Testis (tissue), 3 donors: ENCODE measurements around the gene WTAP. TPM values are rescaled to one million over a fixed set of nuclear protein-coding genes. Genes with fewer than 3 reads are reported as not detected.
"Not testable (repeated sequence)": the region's sequence is repeated elsewhere in the genome, so short reads cannot be mapped to it uniquely, and the experiment has no call there.

Experiments used
- DNase-seq: peaks from one replicate; pipeline ENCODE4 v3.0.0-alpha.2; 2019
- H3K27ac ChIP-seq, 2 donors: fragments of 200-600 bp; sonication (generic); one replicate each; pipeline ENCODE4 v1.5.1; 2019
- H3K27me3 ChIP-seq: fragments of 200-600 bp; sonication (generic); one replicate; pipeline ENCODE4 v1.5.1; 2019
- H3K36me3 ChIP-seq: fragments of 200-600 bp; sonication (generic); one replicate; pipeline ENCODE4 v1.5.1; 2017; ENCODE audit warnings: low read depth; ENCODE audit errors: missing control alignments
- H3K4me1 ChIP-seq: fragments of 200-600 bp; sonication (generic); one replicate; pipeline ENCODE4 v1.5.1; 2019
- H3K4me3 ChIP-seq, 2 donors: fragments of 200-600 bp; sonication (generic); one replicate each; pipeline ENCODE4 v1.5.1; 2017 to 2019
- H3K9me3 ChIP-seq: fragments of 200-600 bp; sonication (generic); one replicate; pipeline ENCODE4 v1.5.1; 2017
- POLR2A ChIP-seq: fragments of 450-650 bp; IDR thresholded peaks from one replicate; pipeline ENCODE4 v1.6.1; 2017; ENCODE audit warnings: antibody characterized with exemption, mild to moderate bottlenecking, moderate library complexity
- WGBS, 2 donors: methylation state at CpG; one replicate each; pipeline ENCODE4 v1.1.5; 2018; 5-methylcytosine and 5-hydroxymethylcytosine counted together
- intact Hi-C: fragments of 100-400 bp; cut with DNase I; formaldehyde crosslinking; loops from one replicate; pipeline ENCODE4 v1.15.1; 2023; ENCODE audit warnings: low total_unique reads
- polyA plus RNA-seq: library from polyadenylated mRNA; stranded (reverse); fragments of 350-450 nt; fragmentation: Illumina TruSeq; extraction: RNeasy Lipid Tissue Mini Kit (QIAGEN cat#74804); gene quantifications from one replicate; pipeline ENCODE4 v1.2.3, GENCODE V29; 2014; ENCODE audit warnings: low read depth, low replicate concordance; ENCODE audit not compliant: insufficient read depth
- total RNA-seq, 2 donors: library from RNA; depleted of rRNA; stranded (reverse); fragments of >200 nt; gene quantifications; one replicate each; pipeline ENCODE4 v1.2.3, GENCODE V29; 2016
- TF ChIP-seq, protein P1 (sequence below), 3 experiments: fragments of 450-650 bp in 2 of 3; fragments of 200-600 bp in 1 of 3; sonication (generic) in 1 of 3; IDR thresholded peaks; one replicate each; pipeline ENCODE4 v1.5.1; 2016 to 2019; ENCODE audit warnings: antibody characterized with exemption in 3 of 3, mild to moderate bottlenecking in 2 of 3, moderate library complexity in 1 of 3

Gene WTAP
- total and polyA plus RNA-seq, 3 donors from 2014 or later = 76.7 to 91.2 (median 88.0) TPM

DNA sequence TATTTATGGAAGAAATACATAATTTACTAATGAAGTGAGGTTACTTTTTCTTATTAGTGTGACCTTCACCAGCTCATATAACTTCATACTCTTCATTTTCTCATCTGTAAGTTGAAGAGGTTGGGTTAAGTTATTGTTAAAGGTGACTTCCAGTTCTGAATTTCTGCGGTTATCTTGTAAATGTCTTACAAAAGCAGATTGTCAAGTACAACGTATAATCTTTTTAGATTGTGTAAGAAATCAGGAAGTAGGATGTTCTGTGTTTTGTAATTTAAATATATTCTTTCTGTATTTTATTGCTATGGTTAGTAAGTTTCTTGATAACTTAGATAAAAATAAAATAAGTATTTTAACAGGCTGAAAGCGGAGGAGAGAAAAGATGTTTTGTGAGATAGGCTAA lies 12.0 kb downstream of the WTAP start:
- intact Hi-C loops = no loop called here
- no peak overlapping the region for H3K4me3 ChIP-seq
- no peaks in the 10 kb centered on the region for H3K27me3 ChIP-seq
- H3K36me3 ChIP-seq = no peaks in the 10 kb centered on the region
- no peaks in the 10 kb centered on the region for H3K4me1 ChIP-seq
- 65 to 70% methylated on average over 3 of the region's 3 CpGs for WGBS, 2 donors
- no peak for DNase-seq
- no peak overlapping the region for H3K27ac ChIP-seq
- TF ChIP-seq, protein P1, sequence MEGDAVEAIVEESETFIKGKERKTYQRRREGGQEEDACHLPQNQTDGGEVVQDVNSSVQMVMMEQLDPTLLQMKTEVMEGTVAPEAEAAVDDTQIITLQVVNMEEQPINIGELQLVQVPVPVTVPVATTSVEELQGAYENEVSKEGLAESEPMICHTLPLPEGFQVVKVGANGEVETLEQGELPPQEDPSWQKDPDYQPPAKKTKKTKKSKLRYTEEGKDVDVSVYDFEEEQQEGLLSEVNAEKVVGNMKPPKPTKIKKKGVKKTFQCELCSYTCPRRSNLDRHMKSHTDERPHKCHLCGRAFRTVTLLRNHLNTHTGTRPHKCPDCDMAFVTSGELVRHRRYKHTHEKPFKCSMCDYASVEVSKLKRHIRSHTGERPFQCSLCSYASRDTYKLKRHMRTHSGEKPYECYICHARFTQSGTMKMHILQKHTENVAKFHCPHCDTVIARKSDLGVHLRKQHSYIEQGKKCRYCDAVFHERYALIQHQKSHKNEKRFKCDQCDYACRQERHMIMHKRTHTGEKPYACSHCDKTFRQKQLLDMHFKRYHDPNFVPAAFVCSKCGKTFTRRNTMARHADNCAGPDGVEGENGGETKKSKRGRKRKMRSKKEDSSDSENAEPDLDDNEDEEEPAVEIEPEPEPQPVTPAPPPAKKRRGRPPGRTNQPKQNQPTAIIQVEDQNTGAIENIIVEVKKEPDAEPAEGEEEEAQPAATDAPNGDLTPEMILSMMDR (IDR thresholded peaks at IDR 0.05) = no peak
- no peak for TF ChIP-seq POLR2A
- H3K9me3 ChIP-seq = no peaks in the 10 kb centered on the region

DNA sequence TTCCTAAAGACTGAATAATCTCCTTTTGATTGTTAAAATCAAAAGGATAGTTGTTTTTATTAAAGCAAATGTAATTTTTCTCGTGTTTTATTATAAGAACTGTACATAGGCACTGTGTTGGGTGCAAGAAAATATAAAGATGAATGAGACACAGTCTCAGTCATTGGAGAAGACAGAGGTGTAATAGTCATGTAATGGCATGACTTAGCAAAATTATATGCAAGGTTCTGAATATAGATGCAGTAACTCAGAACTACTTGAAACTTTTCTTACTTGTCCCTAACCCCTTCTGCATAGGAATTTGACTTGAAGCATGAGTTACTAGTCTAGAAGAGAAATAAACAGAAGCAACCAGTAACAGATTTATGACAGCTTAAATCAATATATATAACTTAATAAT lies 14.9 kb downstream of the WTAP start:
- no peak for DNase-seq
- 88 to 89% methylated on average over 1 of the region's 1 CpG for WGBS, 2 donors
- no peaks in the 10 kb centered on the region for H3K36me3 ChIP-seq
- no peak overlapping the region for H3K4me3 ChIP-seq
- no peaks in the 10 kb centered on the region for H3K27me3 ChIP-seq
- TF ChIP-seq, protein P1 (IDR thresholded peaks at IDR 0.05) = no peak
- no peak for TF ChIP-seq POLR2A
- intact Hi-C loops = no loop called here
- no peak overlapping the region for H3K27ac ChIP-seq
- H3K9me3 ChIP-seq = no peaks in the 10 kb centered on the region
- no peaks in the 10 kb centered on the region for H3K4me1 ChIP-seq

DNA sequence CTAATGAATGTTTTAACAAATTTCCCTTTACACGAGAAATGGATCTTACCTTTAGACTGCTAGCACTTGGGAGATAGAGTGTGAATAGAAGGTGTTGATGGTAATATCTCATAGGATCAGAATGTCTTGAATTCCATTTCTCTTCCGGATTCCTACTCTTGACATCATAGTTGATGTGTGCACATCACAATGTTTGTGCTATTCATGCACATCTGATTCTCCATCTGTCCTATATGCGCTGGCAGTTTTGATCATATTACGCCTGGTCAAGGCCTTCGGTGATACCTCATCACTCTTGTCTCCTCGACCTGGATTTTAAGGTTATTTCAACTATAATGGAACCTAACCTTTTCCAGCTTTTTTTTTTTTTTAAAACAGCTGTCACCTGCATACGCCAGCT lies 17.8 kb downstream of the WTAP start:
- intact Hi-C loops = no loop called here
- WGBS, 2 donors = 84 to 88% methylated on average over 7 of the region's 7 CpGs
- TF ChIP-seq, protein P1 (IDR thresholded peaks at IDR 0.05) = no peak
- TF ChIP-seq POLR2A = no peak
- Histone ChIP-seq H3K9me3 (no peaks in the 10 kb centered on the region), H3K36me3 (no peaks in the 10 kb centered on the region), H3K4me1 (no peaks in the 10 kb centered on the region), H3K27ac (no peak overlapping the region), H3K4me3 (no peak overlapping the region), H3K27me3 (no peaks in the 10 kb centered on the region)
- no peak for DNase-seq

DNA sequence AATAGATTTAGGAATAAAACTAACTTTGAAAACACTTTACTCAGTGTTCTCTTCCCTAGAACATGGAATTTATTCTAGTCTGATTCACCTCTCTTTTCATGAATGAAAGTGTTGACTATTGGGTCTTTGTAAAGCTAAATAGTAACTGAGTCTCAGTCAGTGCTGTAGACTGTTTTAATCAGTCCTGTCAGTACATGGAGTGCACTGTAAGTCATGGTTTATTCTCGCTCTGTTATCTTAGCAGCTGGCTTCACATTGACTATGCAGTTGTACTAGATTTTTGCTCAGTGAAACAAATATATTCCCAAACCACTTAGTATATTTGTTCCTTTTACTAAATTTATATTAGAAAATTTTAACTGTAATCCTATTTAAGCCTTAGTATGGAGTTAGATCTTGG lies 19.5 kb downstream of the WTAP start:
- intact Hi-C loops = no loop called here
- H3K36me3 ChIP-seq = no peaks in the 10 kb centered on the region

DNA sequence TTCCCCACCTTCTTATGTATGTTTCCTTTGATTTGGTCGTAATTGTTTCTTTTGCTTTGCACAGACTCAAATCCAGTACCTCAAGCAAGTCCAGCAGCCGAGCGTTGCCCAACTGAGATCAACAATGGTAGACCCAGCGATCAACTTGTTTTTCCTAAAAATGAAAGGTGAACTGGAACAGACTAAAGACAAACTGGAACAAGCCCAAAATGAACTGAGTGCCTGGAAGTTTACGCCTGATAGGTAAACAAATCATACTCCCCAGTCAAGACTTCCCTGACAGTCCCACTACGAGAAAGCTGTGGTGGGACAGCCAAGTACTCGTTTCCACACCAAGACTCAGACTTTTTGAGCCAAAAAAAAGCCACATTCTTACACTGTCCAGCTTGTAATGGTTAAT lies 20.8 kb downstream of the WTAP start:
- H3K27ac ChIP-seq, intact Hi-C loops, H3K4me3 ChIP-seq, H3K36me3 ChIP-seq, DNase-seq, H3K27me3 ChIP-seq, H3K4me1 ChIP-seq, H3K9me3 ChIP-seq: not testable (repeated sequence)
- 83 to 86% methylated on average over 7 of the region's 7 CpGs for WGBS, 2 donors

More for the DNA sequence above, 19.5 kb downstream of the WTAP start:
- TF ChIP-seq, protein P1 (IDR thresholded peaks at IDR 0.05) = no peak
- TF ChIP-seq POLR2A = no peak
- Histone ChIP-seq H3K9me3 (no peaks in the 10 kb centered on the region), H3K27me3 (no peaks in the 10 kb centered on the region), H3K27ac (no peak overlapping the region), H3K4me1 (no peaks in the 10 kb centered on the region), H3K4me3 (no peak overlapping the region)
- 40 to 73% methylated on average over 1 of the region's 1 CpG for WGBS, 2 donors
- DNase-seq = no peak
